K562 (cell line): Measurements from ENCODE around the gene C22orf31. TPM values are rescaled to one million over a fixed set of nuclear protein-coding genes. Genes with fewer than 3 reads are reported as not detected.
A peak's percentile ranks its signal among the peaks of the same experiment; 100 is the strongest.

ENCODE experiments used
- ATAC-seq: fragments of 200-7000 bp; cut with Tn5 transposase; 3 replicates; pipeline ENCODE4 v1.9.1; 2020; ENCODE audit warnings: moderate library complexity
- BruUV-seq: library from RNA; stranded (reverse); fragments of 400-500 nt; replicated peaks from 2 replicates; lab custom pipeline; 2021; lab: Mats Ljungman, UMichigan
- CTCF ChIA-PET: fragments of 300-600 bp; formaldehyde crosslinking; extraction: SDS; loops from one replicate; lab custom pipeline; 2021; ENCODE audit warnings: low intra/inter-chr PET ratio; lab: Yijun Ruan, JAX
- POLR2A ChIA-PET: fragments of 300-600, 350-650 bp; sonication (Branson Sonifier 250); formaldehyde crosslinking; extraction: SDS; loops from one replicate; lab custom pipeline; 2021; ENCODE audit warnings: antibody characterized with exemption, inconsistent platforms; lab: Yijun Ruan, JAX
- DNase-seq, 4 experiments: peaks; one replicate each; pipeline versions ENCODE4 v3.0.0 to v3.0.0-alpha.2; 2011 to 2018; ENCODE audit warnings: low spot score in 3 of 4, mixed read lengths in 3 of 4; ENCODE audit errors: extremely low read depth in 1 of 4
- FAIRE-seq: peaks from 2 replicates; lab custom pipeline; 2011; peaks lifted over from hg19 to GRCh38; lab: Jason Lieb, UNC
- H2AFZ ChIP-seq: 2 replicates; pipeline ENCODE4 v1.6.0; 2011; ENCODE audit warnings: low read depth, low read length, control low read depth, inconsistent platforms
- H3K27ac ChIP-seq: fragments of 200-600 bp; 3 replicates; pipeline ENCODE4 v1.8.0; 2011; ENCODE audit warnings: low read depth, mild to moderate bottlenecking, control low read depth, inconsistent platforms, low read length, moderate library complexity, mixed read lengths; ENCODE audit errors: extremely low read depth
- H3K27me3 ChIP-seq, 2 experiments: fragments of 300-600 bp in 1 of 2; 2 replicates in 1 of 2; 3 replicates in 1 of 2; pipeline versions ENCODE4 v1.6.0 to v1.8.0; 2011; ENCODE audit warnings: inconsistent platforms in 2 of 2, low read length in 2 of 2, mild to moderate bottlenecking in 1 of 2, mixed read lengths in 1 of 2, moderate library complexity in 1 of 2; ENCODE audit not compliant: control insufficient read depth in 2 of 2, insufficient read depth in 2 of 2
- H3K36me3 ChIP-seq: fragments of 300-600 bp; 3 replicates; pipeline ENCODE4 v1.8.0; 2011; ENCODE audit warnings: mild to moderate bottlenecking, low read length, inconsistent platforms; ENCODE audit not compliant: control insufficient read depth, insufficient read depth
- H3K4me1 ChIP-seq, 2 experiments: fragments of 200-600 bp in 1 of 2; replicated peaks in 1 of 2; 2 replicates in 1 of 2; 3 replicates in 1 of 2; pipeline versions ENCODE4 v1.5.1 to v1.8.0; 2011; ENCODE audit warnings: inconsistent platforms in 2 of 2, low read length in 2 of 2, mild to moderate bottlenecking in 1 of 2, mixed read lengths in 1 of 2, moderate library complexity in 1 of 2; ENCODE audit not compliant: control insufficient read depth in 2 of 2, insufficient read depth in 2 of 2
- H3K4me2 ChIP-seq: 2 replicates; pipeline ENCODE4 v1.6.1; 2011; ENCODE audit warnings: low read length, control low read depth, inconsistent platforms, mixed read lengths; ENCODE audit not compliant: insufficient read depth
- H3K4me3 ChIP-seq: fragments of 200-600 bp; sonication (generic), shearing (Covaris generic); 2 replicates; pipeline ENCODE4 v1.5.1; 2016; ENCODE audit warnings: control low read depth, inconsistent platforms
- H3K79me2 ChIP-seq: fragments of 200-600 bp; 3 replicates; pipeline ENCODE4 v1.8.0; 2011; ENCODE audit warnings: low read length, inconsistent platforms; ENCODE audit not compliant: control insufficient read depth, insufficient read depth
- H3K9ac ChIP-seq, 2 experiments: 2 replicates each; pipeline versions ENCODE4 v1.6.0 to v1.6.1; 2011; ENCODE audit warnings: low read depth in 2 of 2, low read length in 2 of 2, control low read depth in 1 of 2, inconsistent platforms in 1 of 2, mild to moderate bottlenecking in 1 of 2, mixed read lengths in 1 of 2; ENCODE audit not compliant: insufficient read depth in 1 of 2
- H3K9me1 ChIP-seq: one replicate; pipeline ENCODE4 v1.6.0; 2011; ENCODE audit warnings: inconsistent platforms, mild to moderate bottlenecking, low read length, moderate library complexity; ENCODE audit not compliant: control insufficient read depth, insufficient read depth
- H3K9me3 ChIP-seq: replicated peaks from 2 replicates; pipeline ENCODE4 v1.5.1; 2011; ENCODE audit warnings: low read depth, low read length, inconsistent platforms; ENCODE audit not compliant: control insufficient read depth, insufficient read depth
- H4K20me1 ChIP-seq: replicated peaks from 2 replicates; pipeline ENCODE4 v1.6.1; 2011; ENCODE audit warnings: low read length, inconsistent platforms, mixed read lengths; ENCODE audit not compliant: control insufficient read depth, insufficient read depth
- ASH1L ChIP-seq: fragments of 450-650 bp; IDR thresholded peaks from 2 replicates; pipeline ENCODE4 v1.6.1; 2018; ENCODE audit warnings: borderline replicate concordance, mild to moderate bottlenecking, low read depth; ENCODE audit not compliant: partially characterized antibody
- ATF1 ChIP-seq, 2 experiments: fragments of 450-650 bp in 1 of 2; IDR thresholded peaks; 2 replicates each; pipeline ENCODE4 v1.6.1; 2016; ENCODE audit warnings: missing compliant biosample characterization in 1 of 2, missing genetic modification characterization in 1 of 2
- BACH1 ChIP-seq: fragments of 200-800 bp; sonication (Bioruptor generic); IDR thresholded peaks from 2 replicates; pipeline ENCODE4 v1.6.1; 2016; ENCODE audit warnings: missing genetic modification characterization, missing compliant biosample characterization
- CREB3L1 ChIP-seq: fragments of 450-650 bp; IDR thresholded peaks from 2 replicates; pipeline ENCODE4 v1.6.1; 2014; ENCODE audit warnings: low read depth, mild to moderate bottlenecking, moderate library complexity, borderline replicate concordance
- CTBP1 ChIP-seq: fragments of 450-650 bp; IDR thresholded peaks from 2 replicates; pipeline ENCODE4 v1.6.1; 2016; ENCODE audit warnings: borderline replicate concordance
- FOSL1 ChIP-seq: fragments of 200-800 bp; sonication (Bioruptor generic); conservative IDR thresholded peaks from 2 replicates; pipeline ENCODE4 v1.6.1; 2016; ENCODE audit warnings: missing genetic modification characterization, missing compliant biosample characterization
- GATAD2A ChIP-seq: fragments of 450-650 bp; IDR thresholded peaks from 2 replicates; pipeline ENCODE4 v1.6.1; 2017
- HNRNPL ChIP-seq: fragments of 200-400 bp; formaldehyde crosslinking; IDR thresholded peaks from 2 replicates; pipeline ENCODE4 v1.6.1; 2017; ENCODE audit warnings: low read depth, mild to moderate bottlenecking, low read length
- NBN ChIP-seq: fragments of 450-650 bp; IDR thresholded peaks from 2 replicates; pipeline ENCODE4 v1.6.1; 2016; ENCODE audit warnings: low read depth, mild to moderate bottlenecking
- NCOA2 ChIP-seq, 2 experiments: fragments of 450-650 bp; IDR thresholded peaks; 2 replicates each; pipeline ENCODE4 v1.6.1; 2018; ENCODE audit warnings: mild to moderate bottlenecking in 2 of 2, moderate library complexity in 1 of 2; ENCODE audit not compliant: partially characterized antibody in 2 of 2
- POLR2H ChIP-seq: IDR thresholded peaks from 2 replicates; pipeline ENCODE4 v1.6.1; 2016; ENCODE audit warnings: missing genetic modification characterization, low read depth, mild to moderate bottlenecking, control low read depth, missing compliant biosample characterization, moderate library complexity
- SNIP1 ChIP-seq: fragments of 450-650 bp; IDR thresholded peaks from 2 replicates; pipeline ENCODE4 v1.7.1; 2017; ENCODE audit warnings: low read depth, mild to moderate bottlenecking
- SOX6 ChIP-seq: fragments of 450-650 bp; IDR thresholded peaks from 2 replicates; pipeline ENCODE4 v1.6.1; 2014; ENCODE audit warnings: mild to moderate bottlenecking
- TEAD4 ChIP-seq, 2 experiments: sonication (generic) in 1 of 2; formaldehyde crosslinking in 1 of 2; IDR thresholded peaks; 2 replicates each; pipeline versions ENCODE4 v1.6.1 to v1.8.0; 2012 to 2022; ENCODE audit warnings: borderline replicate concordance in 1 of 2, inconsistent platforms in 1 of 2, low read length in 1 of 2, mild to moderate bottlenecking in 1 of 2, missing genetic modification reagents in 1 of 2
- ZBTB7A ChIP-seq: IDR thresholded peaks from 2 replicates; pipeline ENCODE4 v1.6.1; 2011; ENCODE audit warnings: low read depth, mild to moderate bottlenecking, low read length, moderate library complexity, borderline replicate concordance; ENCODE audit not compliant: control insufficient read depth
- ZNF174 ChIP-seq: fragments of 250-450 bp; sonication (Bioruptor Pico); IDR thresholded peaks from 2 replicates; pipeline ENCODE4 v1.4.0; 2020; ENCODE audit warnings: mild to moderate bottlenecking
- ZNF217 ChIP-seq: sonication (generic); formaldehyde crosslinking; IDR thresholded peaks from 2 replicates; pipeline ENCODE4 v1.8.0; 2022; ENCODE audit warnings: mild to moderate bottlenecking, missing genetic modification reagents
- ZNF766 ChIP-seq: fragments of 200-800 bp; sonication (Bioruptor generic); conservative IDR thresholded peaks from 2 replicates; pipeline ENCODE4 v1.6.1; 2016; ENCODE audit warnings: missing genetic modification characterization, missing compliant biosample characterization
- WGBS: fragments of 100-300 bp; shearing (Covaris generic); methylation state at CpG from one replicate; pipeline ENCODE4 v1.1.6; 2016; ENCODE audit warnings: low coverage, mixed read lengths; ENCODE audit not compliant: insufficient coverage; ENCODE audit errors: missing lambda C conversion rate; 5-methylcytosine and 5-hydroxymethylcytosine counted together
- in situ Hi-C: fragments of 300-500 bp; cut with MboI; formaldehyde crosslinking; loops from 4 replicates; pipeline ENCODE4 v1.15.0; 2018; ENCODE audit warnings: inconsistent platforms, mixed read lengths
- intact Hi-C: fragments of 100-400 bp; cut with micrococcal nuclease; formaldehyde crosslinking; loops from 2 replicates; pipeline ENCODE4 v1.14.2; 2022
- polyA plus RNA-seq, 8 experiments: library from polyadenylated mRNA; depleted of rRNA in 4 of 8; stranded (reverse) in 5 of 8; unstranded in 3 of 8; fragments of >200 nt; fragmentation: Nextera tagmentation in 2 of 8; fragmentation: Illumina TruSeq in 1 of 8; extraction: Ambion mirVana in 2 of 8; extraction: Trizol in 1 of 8; gene quantifications; 2 replicates each; pipeline versions ENCODE4 v1.2.1 to v1.2.3, GENCODE V29; 2011 to 2014; ENCODE audit warnings: inconsistent platforms in 1 of 8, missing spikeins in 1 of 8
- total RNA-seq, 7 experiments: library from RNA; depleted of rRNA in 6 of 7; stranded (reverse); fragments of >200 nt in 6 of 7; fragmentation: Illumina TruSeq in 2 of 7; extraction: Trizol in 2 of 7; gene quantifications; 2 replicates each; pipeline versions ENCODE4 v1.2.1 to v1.2.3, GENCODE V29; 2011 to 2021; ENCODE audit warnings: low replicate concordance in 1 of 7
- TF ChIP-seq, protein P1 (sequence below): fragments of 250-450 bp; sonication (Bioruptor Pico); IDR thresholded peaks from 2 replicates; pipeline ENCODE4 v1.8.0; 2021; ENCODE audit warnings: moderate library complexity, mild to moderate bottlenecking, inconsistent platforms

C22orf31 gene
- total and polyA plus RNA-seq, 9 of the 15 experiments (the other 6 are each of a cell fraction or from before 2014, with no cell fraction given): not detected

- FAIRE-seq: peak; percentile 79
- TF ChIP-seq HNRNPL (no peak), ZNF174 (CRISPR knock-in tag) (no peak), ASH1L (peak; percentile 30), NCOA2 (IDR thresholded peaks at IDR 0.05; ENCODE audit: partially characterized antibody in 2 of 2) (no peak), GATAD2A (no peak), CTBP1 (peak; percentile 53; the same call in 1 of the 2 replicates), FOSL1 (tag) (0 out of 2 replicates have a peak, but pooled peaks have one; percentile 17), TEAD4 (IDR thresholded peaks at IDR 0.05; ENCODE audit: low read length) (peak; percentile 64), TEAD4 (CRISPR knock-in tag; IDR thresholded peaks at IDR 0.05; ENCODE audit: borderline replicate concordance) (no peak), SOX6 (peak; percentile 82), BACH1 (tag) (peak; percentile 70; the same call in 1 of the 2 replicates), CREB3L1 (0 out of 2 replicates have a peak, but pooled peaks have one; percentile 32), ZBTB7A (no peak), POLR2H (tag) (0 out of 2 replicates have a peak, but pooled peaks have one; percentile 28), ATF1 (CRISPR knock-in tag; IDR thresholded peaks at IDR 0.05) (no peak), ATF1 (tag; IDR thresholded peaks at IDR 0.05) (peak; percentile 36; the same call in 1 of the 2 replicates), ZNF766 (CRISPR knock-in tag) (peak; percentile 69; the same call in 1 of the 2 replicates), NBN (no peak), ZNF217 (CRISPR knock-in tag) (no peak), SNIP1 (no peak)
- TF ChIP-seq, protein P1, sequence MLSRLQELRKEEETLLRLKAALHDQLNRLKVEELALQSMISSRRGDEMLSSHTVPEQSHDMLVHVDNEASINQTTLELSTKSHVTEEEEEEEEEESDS (CRISPR knock-in tag): no peak
Measured at GRCh38 chr22:29096736-29097669, 35.4 kb upstream of the C22orf31 start.

More at GRCh38 chr22:29096736-29097669, 35.4 kb upstream of the C22orf31 start:
- ChIA-PET POLR2A (interaction anchor here (0.7 to 1.8 kb wide), 4 partner anchors 8 to 593 kb away, joined by 3 to 5 read pairs (median 4); no protein-coding TSS in a partner anchor), CTCF (no interaction called here)
- H4K20me1 ChIP-seq: no peaks in the 10 kb centered on the region
- no peaks in the 10 kb centered on the region for H3K79me2 ChIP-seq
- H3K9me1 ChIP-seq: no peaks in the 10 kb centered on the region
- peaks cover 2% of the 10 kb centered on the region; the same call in 1 of the 3 replicates for H3K36me3 ChIP-seq
- H3K27ac ChIP-seq: peak overlapping the region; percentile 88
- H3K4me1 ChIP-seq: peaks cover 11 to 25% of the 10 kb centered on the region in 2 experiments; a peak in 4 of 5 replicates
- peak overlapping the region; percentile 83 for H2AFZ ChIP-seq
- H3K4me3 ChIP-seq: no peak overlapping the region; the same call in 1 of the 2 replicates
- in situ Hi-C loops: no loop called here
- no peaks in the 10 kb centered on the region for H3K9me3 ChIP-seq
- peak overlapping the region in 1 of 2 experiments; percentile 67; a peak in 3 of 4 replicates for H3K9ac ChIP-seq
- TSS peak; percentile 39 for BruUV-seq
- ATAC-seq (peak; percentile 84), DNase-seq (peak; percentile 21 to 77 (median 44))
- no peaks in the 10 kb centered on the region for H3K27me3 ChIP-seq
- peak overlapping the region; percentile 58 for H3K4me2 ChIP-seq
- intact Hi-C loops: no loop called here
- WGBS: 13% methylated on average over 12 of the region's 13 CpGs
